ENCODE measurements around the gene EFL1. TPM values are rescaled to one million over a fixed set of nuclear protein-coding genes. Genes with fewer than 3 reads are reported as not detected.

Gene EFL1
- polyA plus RNA-seq, 1 of the 3 experiments (the other 2 are of a cell fraction): 12.3 TPM

DNA sequence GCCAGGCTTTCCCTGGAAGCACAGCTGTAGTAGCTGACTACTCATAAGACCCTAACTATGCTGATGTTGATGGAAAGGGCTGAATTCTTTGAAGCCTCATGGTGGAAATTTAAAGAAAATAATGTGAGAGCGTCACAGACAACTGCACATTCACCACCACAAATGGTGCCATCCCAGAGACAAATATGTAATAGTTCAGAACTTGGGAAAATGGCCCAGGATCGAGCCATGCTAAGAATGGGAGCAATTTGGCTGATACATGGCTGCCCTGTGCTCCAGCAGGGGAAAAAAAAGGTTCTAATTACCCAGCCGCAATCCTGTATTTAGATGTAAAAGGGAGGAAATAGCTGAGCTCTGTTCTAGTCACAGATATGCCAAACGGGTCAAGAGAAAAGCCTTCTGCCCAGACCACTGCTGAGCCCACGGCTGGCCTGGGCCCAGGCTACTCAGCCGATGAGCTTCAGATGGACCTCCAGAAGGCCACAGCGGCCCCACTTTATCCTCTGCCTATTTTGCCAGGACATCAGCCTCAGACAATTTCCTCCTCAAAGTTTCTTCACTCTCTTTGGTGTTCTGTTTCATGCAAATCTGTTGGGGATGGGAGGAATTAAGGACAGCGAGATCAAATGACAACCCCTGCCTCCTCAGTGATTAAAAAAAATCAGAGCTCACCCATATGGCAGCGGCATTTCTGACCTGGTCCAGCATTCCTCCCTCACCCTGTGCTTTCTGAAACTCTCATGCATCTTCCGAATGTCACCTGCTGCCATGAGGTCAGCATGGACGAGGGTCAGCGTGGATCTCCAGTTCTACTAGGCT lies 162.2 kb downstream of the EFL1 start:
- peaks cover 14% of the 10 kb centered on the region for H3K79me2 ChIP-seq (ENCODE audit: insufficient read depth)
- no peaks in the 10 kb centered on the region for H3K9me3 ChIP-seq
- peaks cover 0 to 23% of the 10 kb centered on the region in 2 experiments for H3K36me3 ChIP-seq (replicated peaks in 1 of 2; ENCODE audit: control insufficient read depth in 1 of 2, insufficient read depth in 2 of 2, low read length in 1 of 2)
- peaks cover under 1% of the 10 kb centered on the region for H3F3A ChIP-seq (replicated peaks; ENCODE audit: insufficient read depth)
- H2AFZ ChIP-seq (ENCODE audit: low read depth): no peak overlapping the region
- H3K9ac ChIP-seq: no peak overlapping the region
- 0 out of 4 replicates have a peak, but pooled peaks cover 0 to under 1% of the 10 kb centered on the region in 2 experiments for H3K4me1 ChIP-seq (ENCODE audit: control insufficient read depth in 1 of 2, insufficient read depth in 2 of 2, low read depth in 1 of 2, low read length in 1 of 2)
- ChIA-PET POLR2A (no interaction called here), CTCF (interaction anchor here (0.8 to 1.2 kb wide), 2 partner anchors 8 to 834 kb away, joined by 3 read pairs; no protein-coding TSS in a partner anchor)
- no peak overlapping the region for H3K4me3 ChIP-seq (ENCODE audit: low read depth in 2 of 2, low read length in 1 of 2)
- no peak overlapping the region for H3K4me2 ChIP-seq
- H4K20me1 ChIP-seq (ENCODE audit: insufficient read depth): no peaks in the 10 kb centered on the region
- DNase-seq: no peak
- no peaks in the 10 kb centered on the region for H3K27me3 ChIP-seq (ENCODE audit: insufficient read depth)
- H3K9me2 ChIP-seq: no peaks in the 10 kb centered on the region
- whole genome bisulfite sequencing (ENCODE audit: low lambda C conversion rate): 82% methylated on average over 11 of the region's 12 CpGs
- H3K27ac ChIP-seq (ENCODE audit: low read depth in 2 of 2, low read length in 1 of 2): no peak overlapping the region
- TF ChIP-seq JUND (IDR thresholded peaks at IDR 0.05) (no peak), SMC3 (IDR thresholded peaks at IDR 0.05; ENCODE audit: low read depth, low read length) (no peak), TCF12 (IDR thresholded peaks at IDR 0.05) (no peak), ELF1 (IDR thresholded peaks at IDR 0.05) (no peak)
- TF ChIP-seq, protein P1, sequence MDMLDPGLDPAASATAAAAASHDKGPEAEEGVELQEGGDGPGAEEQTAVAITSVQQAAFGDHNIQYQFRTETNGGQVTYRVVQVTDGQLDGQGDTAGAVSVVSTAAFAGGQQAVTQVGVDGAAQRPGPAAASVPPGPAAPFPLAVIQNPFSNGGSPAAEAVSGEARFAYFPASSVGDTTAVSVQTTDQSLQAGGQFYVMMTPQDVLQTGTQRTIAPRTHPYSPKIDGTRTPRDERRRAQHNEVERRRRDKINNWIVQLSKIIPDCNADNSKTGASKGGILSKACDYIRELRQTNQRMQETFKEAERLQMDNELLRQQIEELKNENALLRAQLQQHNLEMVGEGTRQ (IDR thresholded peaks at IDR 0.05; ENCODE audit: borderline replicate concordance, low read depth, low read length): no peak

DNA sequence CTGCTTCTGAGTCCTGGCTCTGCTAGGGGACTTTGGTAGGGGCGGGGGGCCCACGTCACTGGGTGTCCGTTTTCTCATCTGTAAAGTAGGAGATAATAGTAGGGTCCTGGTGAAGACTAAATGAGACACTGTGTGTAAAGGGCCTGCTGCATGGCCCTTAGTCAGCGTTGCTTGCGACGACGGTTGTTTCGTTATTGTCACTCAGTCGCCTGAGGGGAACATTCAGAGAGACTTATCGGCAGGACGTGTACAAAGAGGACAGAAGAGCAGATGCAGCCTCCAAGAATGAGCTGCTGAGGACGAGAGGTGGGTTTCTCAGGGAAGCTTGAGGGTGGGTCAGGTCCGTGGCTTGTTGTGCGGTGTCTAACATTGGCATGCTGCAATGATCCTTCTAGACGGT lies 163.9 kb downstream of the EFL1 start:
- H3K4me3 ChIP-seq (ENCODE audit: low read depth in 2 of 2, low read length in 1 of 2): no peak overlapping the region
- H3K4me2 ChIP-seq: no peak overlapping the region
- H4K20me1 ChIP-seq (ENCODE audit: insufficient read depth): no peaks in the 10 kb centered on the region
- H3K27me3 ChIP-seq (ENCODE audit: insufficient read depth): no peaks in the 10 kb centered on the region
- no peak overlapping the region for H3K27ac ChIP-seq (ENCODE audit: low read depth in 2 of 2, low read length in 1 of 2)
- no peaks in the 10 kb centered on the region for H3K4me1 ChIP-seq (ENCODE audit: control insufficient read depth in 1 of 2, insufficient read depth in 2 of 2, low read depth in 1 of 2, low read length in 1 of 2)
- no peaks in the 10 kb centered on the region for H3K9me2 ChIP-seq
- ChIA-PET CTCF (no interaction called here), POLR2A (no interaction called here)
- no peaks in the 10 kb centered on the region for H3K9me3 ChIP-seq
- 89% methylated on average over 14 of the region's 15 CpGs for WGBS (ENCODE audit: low lambda C conversion rate)
- no peak overlapping the region for H2AFZ ChIP-seq (ENCODE audit: low read depth)
- H3K9ac ChIP-seq: no peak overlapping the region
- no peak for DNase-seq
- TF ChIP-seq GABPA (IDR thresholded peaks at IDR 0.05; ENCODE audit: low read depth) (no peak), PBX3 (IDR thresholded peaks at IDR 0.05) (no peak), RAD21 (IDR thresholded peaks at IDR 0.05; ENCODE audit: low read length) (no peak), NFIC (IDR thresholded peaks at IDR 0.05; ENCODE audit: borderline replicate concordance) (no peak), NRF1 (IDR thresholded peaks at IDR 0.05; ENCODE audit: low read depth, low read length) (no peak), JUND (IDR thresholded peaks at IDR 0.05) (no peak), FOXM1 (IDR thresholded peaks at IDR 0.05; ENCODE audit: low read depth) (no peak), ZBTB33 (IDR thresholded peaks at IDR 0.05; ENCODE audit: borderline replicate concordance, low read depth) (no peak), POLR2AphosphoS5 (IDR thresholded peaks at IDR 0.05; ENCODE audit: low read depth, low read length) (no peak), MXI1 (IDR thresholded peaks at IDR 0.05; ENCODE audit: low read depth, low read length) (no peak)
- H3K36me3 ChIP-seq (replicated peaks in 1 of 2; ENCODE audit: control insufficient read depth in 1 of 2, insufficient read depth in 2 of 2, low read length in 1 of 2): peaks cover 0 to 23% of the 10 kb centered on the region in 2 experiments
- H3K79me2 ChIP-seq (ENCODE audit: insufficient read depth): peaks cover 27% of the 10 kb centered on the region
- no peaks in the 10 kb centered on the region for H3F3A ChIP-seq (replicated peaks; ENCODE audit: insufficient read depth)
